Upper lobe of left lung (tissue), 6 donors: ENCODE measurements around the gene KCTD7. TPM values are rescaled to one million over a fixed set of nuclear protein-coding genes. Genes with fewer than 3 reads are reported as not detected.
"Not testable (repeated sequence)": the region's sequence is repeated elsewhere in the genome, so short reads cannot be mapped to it uniquely, and the experiment has no call there.

ENCODE experiments used
- ATAC-seq, 2 donors: fragments of 200-7000 bp; cut with Tn5 transposase; one replicate each; pipeline ENCODE4 v1.9.1; 2022; ENCODE audit warnings: mild to moderate bottlenecking in 2 of 2, moderate library complexity in 2 of 2; ENCODE audit not compliant: low FRiP score in 2 of 2
- DNase-seq, 2 donors: peaks; one replicate each; pipeline ENCODE4 v3.0.0-alpha.2; 2019 to 2020
- H3K27ac ChIP-seq, 4 donors: fragments of 200-600 bp; sonication (generic); one replicate each; pipeline ENCODE4 v1.5.1; 2016 to 2019
- H3K27me3 ChIP-seq, 4 donors: fragments of 200-600 bp; sonication (generic); one replicate each; pipeline ENCODE4 v1.5.1; 2017 to 2019
- H3K36me3 ChIP-seq, 4 donors: fragments of 200-600 bp; sonication (generic); one replicate each; pipeline ENCODE4 v1.5.1; 2016 to 2019
- H3K4me1 ChIP-seq, 4 donors: fragments of 200-600 bp; sonication (generic); one replicate each; pipeline ENCODE4 v1.5.1; 2018 to 2019
- H3K4me3 ChIP-seq, 4 donors: fragments of 200-600 bp; sonication (generic); one replicate each; pipeline ENCODE4 v1.5.1; 2017 to 2019; ENCODE audit warnings: mild to moderate bottlenecking in 2 of 4, moderate library complexity in 1 of 4
- H3K9me3 ChIP-seq, 4 donors: fragments of 200-600 bp; sonication (generic); one replicate each; pipeline ENCODE4 v1.5.1; 2018 to 2019
- EP300 ChIP-seq, 4 donors: sonication (generic); formaldehyde crosslinking; IDR thresholded peaks; one replicate each; pipeline ENCODE4 v1.5.1; 2017; ENCODE audit warnings: antibody characterized with exemption in 4 of 4, control low read depth in 2 of 4
- POLR2A ChIP-seq, 4 donors: fragments of 450-650 bp; IDR thresholded peaks; one replicate each; pipeline ENCODE4 v1.5.1; 2016 to 2017; ENCODE audit warnings: antibody characterized with exemption in 4 of 4, mild to moderate bottlenecking in 2 of 4
- POLR2AphosphoS5 ChIP-seq, 2 donors: sonication (generic); formaldehyde crosslinking; IDR thresholded peaks; one replicate each; pipeline ENCODE4 v1.5.1; 2017; ENCODE audit warnings: antibody characterized with exemption in 2 of 2
- WGBS, 2 donors: methylation state at CpG; one replicate each; pipeline ENCODE4 v1.1.5; 2017 to 2018; 5-methylcytosine and 5-hydroxymethylcytosine counted together
- total RNA-seq, 6 donors: library from RNA; depleted of rRNA in 4 of 6; stranded (reverse); fragments of >200 nt in 4 of 6; gene quantifications; one replicate each; pipeline versions ENCODE4 v1.1.0 to v1.2.1, GENCODE V29; 2016 to 2021
- TF ChIP-seq, protein P1 (sequence below), 6 experiments: fragments of 450-650 bp in 4 of 6; fragments of 200-600 bp in 2 of 6; sonication (generic) in 2 of 6; IDR thresholded peaks; one replicate each; pipeline ENCODE4 v1.5.1; 2016 to 2019; ENCODE audit warnings: antibody characterized with exemption in 6 of 6
- donor health status: DM: no; HTN: no; CAD: no; lungs with moderate emphysema.
- donor health status: DM: no; HTN: yes; CAD: no; lungs with severe emphysema.

Gene KCTD7
- total RNA-seq, 6 donors from 2014 or later: 6.1 to 38.8 (median 13.5) TPM

DNA sequence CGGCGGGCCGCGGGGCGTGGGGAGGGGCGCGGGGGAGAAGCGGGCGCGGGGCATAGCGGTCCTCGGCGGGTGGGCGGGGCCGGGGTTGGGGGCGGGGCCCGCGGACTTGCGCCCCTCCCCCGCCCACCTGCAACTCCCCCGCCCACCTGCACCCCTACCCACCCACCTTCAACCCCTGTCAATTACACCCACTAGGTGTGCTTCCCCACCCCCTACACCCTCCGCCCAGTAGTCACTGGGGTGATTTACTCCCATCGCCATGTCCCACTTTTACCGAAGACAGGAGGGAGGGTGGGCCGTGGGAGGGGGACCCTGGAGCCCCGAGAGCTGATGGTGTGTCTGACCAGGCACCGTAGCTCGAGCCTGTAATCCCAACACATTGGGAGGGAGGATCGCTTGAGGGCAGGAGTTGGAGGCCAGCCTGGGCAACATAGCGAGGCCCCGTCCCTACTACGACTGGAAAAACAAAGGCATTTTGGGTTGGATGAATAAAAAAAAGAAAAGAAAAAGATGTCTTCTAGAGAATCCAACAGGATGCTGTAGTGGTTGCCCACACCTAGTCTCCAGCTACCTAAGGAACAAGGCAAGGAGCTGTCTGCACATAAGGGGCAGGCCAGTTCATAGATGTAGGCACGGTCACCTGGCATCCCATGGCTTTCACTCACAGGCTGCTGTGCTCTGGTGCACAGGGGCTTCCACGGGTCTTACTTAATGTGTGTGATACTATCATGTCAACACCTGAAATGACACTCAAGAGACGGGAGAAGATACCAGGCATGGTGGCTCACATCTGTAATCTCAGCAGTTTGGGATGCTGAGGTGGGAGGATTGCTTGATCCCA is 761 bp downstream of the KCTD7 start:
- Histone ChIP-seq H3K4me1 (peaks cover 14 to 28% (median 26%) of the 10 kb centered on the region in 4 donors), H3K27me3 (no peaks in the 10 kb centered on the region), H3K9me3 (no peaks in the 10 kb centered on the region), H3K27ac (peak overlapping the region; percentile 93 to 98 (median 96)), H3K4me3 (peak overlapping the region; percentile 55 to 89 (median 78)), H3K36me3 (peaks cover 0 to 14% (median 5%) of the 10 kb centered on the region in 4 donors)
- TF ChIP-seq, protein P1, sequence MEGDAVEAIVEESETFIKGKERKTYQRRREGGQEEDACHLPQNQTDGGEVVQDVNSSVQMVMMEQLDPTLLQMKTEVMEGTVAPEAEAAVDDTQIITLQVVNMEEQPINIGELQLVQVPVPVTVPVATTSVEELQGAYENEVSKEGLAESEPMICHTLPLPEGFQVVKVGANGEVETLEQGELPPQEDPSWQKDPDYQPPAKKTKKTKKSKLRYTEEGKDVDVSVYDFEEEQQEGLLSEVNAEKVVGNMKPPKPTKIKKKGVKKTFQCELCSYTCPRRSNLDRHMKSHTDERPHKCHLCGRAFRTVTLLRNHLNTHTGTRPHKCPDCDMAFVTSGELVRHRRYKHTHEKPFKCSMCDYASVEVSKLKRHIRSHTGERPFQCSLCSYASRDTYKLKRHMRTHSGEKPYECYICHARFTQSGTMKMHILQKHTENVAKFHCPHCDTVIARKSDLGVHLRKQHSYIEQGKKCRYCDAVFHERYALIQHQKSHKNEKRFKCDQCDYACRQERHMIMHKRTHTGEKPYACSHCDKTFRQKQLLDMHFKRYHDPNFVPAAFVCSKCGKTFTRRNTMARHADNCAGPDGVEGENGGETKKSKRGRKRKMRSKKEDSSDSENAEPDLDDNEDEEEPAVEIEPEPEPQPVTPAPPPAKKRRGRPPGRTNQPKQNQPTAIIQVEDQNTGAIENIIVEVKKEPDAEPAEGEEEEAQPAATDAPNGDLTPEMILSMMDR (IDR thresholded peaks at IDR 0.05): no peak
- TF ChIP-seq POLR2AphosphoS5 (IDR thresholded peaks at IDR 0.05): no peak
- TF ChIP-seq POLR2A (IDR thresholded peaks at IDR 0.05): no peak
- no peak for TF ChIP-seq EP300 (IDR thresholded peaks at IDR 0.05)
- ATAC-seq (peak in 1 of 2 donors; percentile 20), DNase-seq (no peak)
- 23 to 49% methylated on average over 10 to 26 of the region's 35 CpGs for WGBS, 2 donors

- DNase-seq (no peak), ATAC-seq (no peak)
- peaks cover 14 to 28% (median 26%) of the 10 kb centered on the region in 4 donors for H3K4me1 ChIP-seq
- no peak for TF ChIP-seq EP300 (IDR thresholded peaks at IDR 0.05)
- TF ChIP-seq, protein P1 (IDR thresholded peaks at IDR 0.05): no peak
- no peak for TF ChIP-seq POLR2AphosphoS5 (IDR thresholded peaks at IDR 0.05)
- TF ChIP-seq POLR2A (IDR thresholded peaks at IDR 0.05): no peak
- 72 to 100% methylated on average over 1 of the region's 1 CpG for WGBS, 2 donors
- H3K4me3 ChIP-seq: no peak overlapping the region
- no peaks in the 10 kb centered on the region for H3K9me3 ChIP-seq
- no peak overlapping the region for H3K27ac ChIP-seq
- H3K36me3 ChIP-seq: peaks cover 0 to 23% (median 8%) of the 10 kb centered on the region in 4 donors
- no peaks in the 10 kb centered on the region for H3K27me3 ChIP-seq
Measured at GRCh38 chr7:66630531-66630930, 1.9 kb downstream of the KCTD7 start.

- H3K4me3 ChIP-seq: no peak overlapping the region
- H3K27me3 ChIP-seq: no peaks in the 10 kb centered on the region
- no peak for TF ChIP-seq POLR2A (IDR thresholded peaks at IDR 0.05)
- TF ChIP-seq, protein P1 (IDR thresholded peaks at IDR 0.05): no peak
- TF ChIP-seq EP300 (IDR thresholded peaks at IDR 0.05): no peak
- no peak for TF ChIP-seq POLR2AphosphoS5 (IDR thresholded peaks at IDR 0.05)
- ATAC-seq: no peak
- peaks cover 14 to 28% (median 26%) of the 10 kb centered on the region in 4 donors for H3K4me1 ChIP-seq
- no peak for DNase-seq
- peaks cover 0 to 27% (median 8%) of the 10 kb centered on the region in 4 donors for H3K36me3 ChIP-seq
- H3K9me3 ChIP-seq: no peaks in the 10 kb centered on the region
- WGBS, 2 donors: 46 to 66% methylated on average over 6 of the region's 6 CpGs
- peak overlapping the region in 2 of 4 donors; percentile 6 to 43 for H3K27ac ChIP-seq
Measured at GRCh38 chr7:66631471-66631870, 2.8 kb downstream of the KCTD7 start.

GRCh38 chr7:66634816-66635215 is 6.1 kb downstream of the KCTD7 start:
- Histone ChIP-seq H3K27ac (no peak overlapping the region), H3K4me3 (no peak overlapping the region), H3K36me3 (peaks cover 10 to 54% (median 27%) of the 10 kb centered on the region in 4 donors), H3K4me1 (peaks cover 6 to 19% (median 16%) of the 10 kb centered on the region in 4 donors), H3K9me3 (no peaks in the 10 kb centered on the region), H3K27me3 (no peaks in the 10 kb centered on the region)
- 86% methylated on average over 4 of the region's 4 CpGs for WGBS, 2 donors
- ATAC-seq (no peak), DNase-seq (no peak)
- no peak for TF ChIP-seq POLR2AphosphoS5 (IDR thresholded peaks at IDR 0.05)
- TF ChIP-seq EP300 (IDR thresholded peaks at IDR 0.05): no peak
- TF ChIP-seq, protein P1 (IDR thresholded peaks at IDR 0.05): no peak
- TF ChIP-seq POLR2A (IDR thresholded peaks at IDR 0.05): no peak

- peaks cover 0 to 13% (median 11%) of the 10 kb centered on the region in 4 donors for H3K4me1 ChIP-seq
- ATAC-seq, H3K9me3 ChIP-seq, H3K27me3 ChIP-seq, DNase-seq, H3K4me3 ChIP-seq: not testable (repeated sequence)
- H3K36me3 ChIP-seq: peaks cover 12 to 61% (median 33%) of the 10 kb centered on the region in 4 donors
- WGBS, 2 donors: 77% methylated on average over 4 of the region's 4 CpGs; no CpG with 5 or more reads in 1 of the 2 donors
- peak overlapping the region in 1 of 4 donors; percentile 39 for H3K27ac ChIP-seq
Measured at GRCh38 chr7:66635322-66635981, 6.8 kb downstream of the KCTD7 start.

GRCh38 chr7:66635982-66636546 is 7.4 kb downstream of the KCTD7 start:
- H3K27me3 ChIP-seq, H3K9me3 ChIP-seq, H3K4me3 ChIP-seq, DNase-seq: not testable (repeated sequence)
- peaks cover 0 to 11% (median 6%) of the 10 kb centered on the region in 4 donors for H3K4me1 ChIP-seq
- peak in 1 of 2 donors; percentile 71 for ATAC-seq
- 64% methylated on average over 8 of the region's 9 CpGs; no CpG with 5 or more reads in 1 of the 2 donors for WGBS, 2 donors
- peaks cover 12 to 67% (median 37%) of the 10 kb centered on the region in 4 donors for H3K36me3 ChIP-seq
- peak overlapping the region in 1 of 4 donors; percentile 39 for H3K27ac ChIP-seq
